SK-N-SH (cell line): Measurements from ENCODE around the gene PPP1R16B. TPM values are rescaled to one million over a fixed set of nuclear protein-coding genes. Genes with fewer than 3 reads are reported as not detected.

Source experiments
- CTCF ChIA-PET: fragments of 300-600, 350-600 bp; formaldehyde crosslinking; extraction: SDS; loops from one replicate; lab custom pipeline; 2021; lab: Yijun Ruan, JAX
- POLR2A ChIA-PET: fragments of 350-600 bp; sonication (Branson Sonifier 250); formaldehyde crosslinking; extraction: SDS; loops from one replicate; lab custom pipeline; 2020; ENCODE audit warnings: antibody characterized with exemption, inconsistent platforms; lab: Yijun Ruan, JAX
- DNase-seq: peaks from one replicate; pipeline ENCODE4 v3.0.0; 2012
- H2AFZ ChIP-seq: fragments of 200-600 bp; sonication (generic); 2 replicates; pipeline ENCODE4 v1.8.1; 2016; ENCODE audit warnings: antibody characterized with exemption, mild to moderate bottlenecking, low read depth
- H3F3A ChIP-seq: fragments of 200-600 bp; sonication (generic); replicated peaks from 2 replicates; pipeline ENCODE3; 2016; ENCODE audit warnings: antibody characterized with exemption, mild to moderate bottlenecking; ENCODE audit not compliant: insufficient read depth
- H3K27ac ChIP-seq, 2 experiments: fragments of 200-500 bp in 1 of 2; fragments of 200-600 bp in 1 of 2; sonication (Bioruptor generic) in 1 of 2; sonication (generic), shearing (Covaris generic) in 1 of 2; 2 replicates each; pipeline versions ENCODE4 v1.5.1 to v1.6.1; 2014 to 2016; ENCODE audit warnings: low read depth in 2 of 2, inconsistent platforms in 1 of 2, low read length in 1 of 2, mild to moderate bottlenecking in 1 of 2, mixed read lengths in 1 of 2
- H3K27me3 ChIP-seq: fragments of 200-600 bp; sonication (generic), shearing (Covaris generic); 2 replicates; pipeline ENCODE4 v1.6.1; 2016; ENCODE audit warnings: mixed run types; ENCODE audit not compliant: insufficient read depth
- H3K36me3 ChIP-seq, 2 experiments: fragments of 200-500 bp in 1 of 2; fragments of 200-600 bp in 1 of 2; sonication (Bioruptor generic) in 1 of 2; sonication (generic) in 1 of 2; replicated peaks in 1 of 2; 2 replicates each; pipeline versions ENCODE3 to v1.5.1; 2014 to 2016; ENCODE audit warnings: low read length in 1 of 2, mild to moderate bottlenecking in 1 of 2; ENCODE audit not compliant: insufficient read depth in 2 of 2, control insufficient read depth in 1 of 2
- H3K4me1 ChIP-seq, 2 experiments: fragments of 200-500 bp in 1 of 2; fragments of 200-600 bp in 1 of 2; sonication (Bioruptor generic) in 1 of 2; sonication (generic), shearing (Covaris generic) in 1 of 2; 2 replicates each; pipeline versions ENCODE4 v1.5.1 to v1.6.1; 2014 to 2016; ENCODE audit warnings: low read depth in 1 of 2, low read length in 1 of 2, mixed run types in 1 of 2; ENCODE audit not compliant: insufficient read depth in 2 of 2, control insufficient read depth in 1 of 2
- H3K4me2 ChIP-seq: fragments of 200-600 bp; sonication (generic), shearing (Covaris generic); 2 replicates; pipeline ENCODE4 v1.6.1; 2017; ENCODE audit warnings: mixed run types
- H3K4me3 ChIP-seq, 2 experiments: fragments of 200-500 bp in 1 of 2; fragments of 200-600 bp in 1 of 2; sonication (Bioruptor generic) in 1 of 2; sonication (generic), shearing (Covaris generic) in 1 of 2; 2 replicates each; pipeline versions ENCODE4 v1.5.1 to v1.8.1; 2014 to 2016; ENCODE audit warnings: low read depth in 2 of 2, inconsistent platforms in 1 of 2, low read length in 1 of 2, mild to moderate bottlenecking in 1 of 2, mixed read lengths in 1 of 2, moderate library complexity in 1 of 2
- H3K79me2 ChIP-seq: fragments of 200-600 bp; sonication (generic); 2 replicates; pipeline ENCODE4 v1.8.1; 2017; ENCODE audit warnings: mild to moderate bottlenecking; ENCODE audit not compliant: insufficient read depth
- H3K9ac ChIP-seq: fragments of 200-600 bp; sonication (generic); 2 replicates; pipeline ENCODE4 v1.6.1; 2017; ENCODE audit warnings: mixed run types
- H3K9me2 ChIP-seq: fragments of 200-600 bp; sonication (generic); 2 replicates; pipeline ENCODE4 v1.6.1; 2017; ENCODE audit warnings: mixed run types
- H3K9me3 ChIP-seq: fragments of 200-600 bp; sonication (generic); 2 replicates; pipeline ENCODE4 v1.6.1; 2017; ENCODE audit warnings: mixed run types, mild to moderate bottlenecking, moderate library complexity
- H4K20me1 ChIP-seq: fragments of 200-600 bp; sonication (generic); 2 replicates; pipeline ENCODE4 v1.6.1; 2017; ENCODE audit warnings: mild to moderate bottlenecking, mixed run types; ENCODE audit not compliant: insufficient read depth
- CHD2 ChIP-seq: fragments of 150-350 bp; IDR thresholded peaks from 2 replicates; pipeline ENCODE4 v1.6.1; 2018; ENCODE audit warnings: low read length; ENCODE audit not compliant: partially characterized antibody
- CTCF ChIP-seq: fragments of 200-600 bp; sonication (generic); IDR thresholded peaks from 2 replicates; pipeline ENCODE4 v1.6.1; 2017; ENCODE audit warnings: antibody characterized with exemption, mild to moderate bottlenecking, moderate library complexity
- ELF1 ChIP-seq: IDR thresholded peaks from 2 replicates; pipeline ENCODE4 v1.4.0; 2012
- EZH2phosphoT487 ChIP-seq: fragments of 200-600 bp; sonication (generic); IDR thresholded peaks from 2 replicates; pipeline ENCODE4 v1.6.1; 2017; ENCODE audit warnings: low read depth, mixed run types, mild to moderate bottlenecking, antibody characterized with exemption, moderate library complexity, borderline replicate concordance
- FOSL2 ChIP-seq: IDR thresholded peaks from 2 replicates; pipeline ENCODE4 v1.4.0; 2012; ENCODE audit warnings: low read depth, mild to moderate bottlenecking, moderate library complexity, borderline replicate concordance
- FOXJ3 ChIP-seq: sonication (generic); formaldehyde crosslinking; IDR thresholded peaks from 2 replicates; pipeline ENCODE4 v1.5.1; 2020; ENCODE audit warnings: mild to moderate bottlenecking, missing genetic modification reagents
- GATA2 ChIP-seq: sonication (generic); formaldehyde crosslinking; IDR thresholded peaks from 2 replicates; pipeline ENCODE4 v1.5.0; 2020; ENCODE audit warnings: mild to moderate bottlenecking, missing genetic modification reagents
- MAX ChIP-seq: IDR thresholded peaks from 2 replicates; pipeline ENCODE4 v1.4.0; 2012; ENCODE audit warnings: low read depth
- MXI1 ChIP-seq: IDR thresholded peaks from 2 replicates; pipeline ENCODE4 v1.6.1; 2012; ENCODE audit warnings: mild to moderate bottlenecking, low read depth, low read length, improper control_type of control experiment
- NFIC ChIP-seq: IDR thresholded peaks from 2 replicates; pipeline ENCODE4 v1.4.0; 2012; ENCODE audit warnings: borderline replicate concordance
- RCOR1 ChIP-seq: fragments of 150-350 bp; IDR thresholded peaks from 2 replicates; pipeline ENCODE4 v1.6.1; 2017; ENCODE audit warnings: antibody characterized with exemption, low read length
- TCF12 ChIP-seq: IDR thresholded peaks from 2 replicates; pipeline ENCODE4 v1.4.0; 2012
- USF2 ChIP-seq: fragments of 150-350 bp; IDR thresholded peaks from 2 replicates; pipeline ENCODE4 v1.6.1; 2017; ENCODE audit warnings: antibody characterized with exemption, low read length, low read depth, borderline replicate concordance
- WGBS: methylation state at CpG from one replicate; pipeline ENCODE4 v1.1.6; 2017; ENCODE audit warnings: low lambda C conversion rate; 5-methylcytosine and 5-hydroxymethylcytosine counted together
- polyA plus RNA-seq, 3 experiments: library from polyadenylated mRNA; depleted of rRNA; stranded (reverse); fragments of >200 nt; gene quantifications; 2 replicates each; pipeline ENCODE4 v1.2.3, GENCODE V29; 2012

The PPP1R16B gene
- polyA plus RNA-seq, 1 of the 3 experiments (the other 2 are of a cell fraction): 0.28 TPM

GRCh38 chr20:38836991-38837390 is 31.5 kb downstream of the PPP1R16B start (continued):
- TF ChIP-seq CTCF: no peak

GRCh38 chr20:38838326-38838725 is 32.8 kb downstream of the PPP1R16B start:
- H3K27ac ChIP-seq: no peak overlapping the region; a peak in 1 of 4 replicates
- no peaks in the 10 kb centered on the region for H3K79me2 ChIP-seq
- H3F3A ChIP-seq: no peaks in the 10 kb centered on the region
- no peak overlapping the region for H2AFZ ChIP-seq
- DNase-seq: no peak
- WGBS: 56% methylated on average over 8 of the region's 8 CpGs
- H3K9ac ChIP-seq: no peak overlapping the region
- no peaks in the 10 kb centered on the region for H3K36me3 ChIP-seq
- no peak overlapping the region for H3K4me2 ChIP-seq
- H4K20me1 ChIP-seq: no peaks in the 10 kb centered on the region
- H3K27me3 ChIP-seq: peaks cover 10% of the 10 kb centered on the region; the same call in 1 of the 2 replicates
- peaks cover 0 to 5% of the 10 kb centered on the region in 2 experiments; a peak in 2 of 4 replicates for H3K4me1 ChIP-seq
- ChIA-PET CTCF (interaction anchor here (1.6 to 1.7 kb wide), 2 partner anchors 17 to 30 kb away, joined by 3 to 4 read pairs; no protein-coding TSS in a partner anchor), POLR2A (no interaction called here)
- no peaks in the 10 kb centered on the region for H3K9me2 ChIP-seq
- no peak overlapping the region for H3K4me3 ChIP-seq
- TF ChIP-seq FOSL2: no peak
- no peaks in the 10 kb centered on the region for H3K9me3 ChIP-seq

- ChIA-PET CTCF (interaction anchor here (1.6 to 1.7 kb wide), 3 partner anchors 13 to 31 kb away, joined by 3 to 4 read pairs (median 3); no protein-coding TSS in a partner anchor), POLR2A (no interaction called here)
- Histone ChIP-seq H3K36me3 (no peaks in the 10 kb centered on the region), H3F3A (no peaks in the 10 kb centered on the region), H3K9ac (no peak overlapping the region), H3K4me3 (no peak overlapping the region), H3K79me2 (no peaks in the 10 kb centered on the region), H3K4me2 (no peak overlapping the region), H3K9me3 (no peaks in the 10 kb centered on the region), H3K4me1 (peaks cover 0 to 5% of the 10 kb centered on the region in 2 experiments; a peak in 1 of 4 replicates), H3K9me2 (no peaks in the 10 kb centered on the region), H3K27ac (no peak overlapping the region; a peak in 1 of 4 replicates), H3K27me3 (peaks cover 10% of the 10 kb centered on the region; the same call in 1 of the 2 replicates), H2AFZ (no peak overlapping the region), H4K20me1 (no peaks in the 10 kb centered on the region)
- TF ChIP-seq USF2: no peak
- no peak for TF ChIP-seq NFIC
- TF ChIP-seq GATA2 (CRISPR knock-in tag): no peak
- no peak for TF ChIP-seq FOXJ3 (CRISPR knock-in tag)
- no peak for TF ChIP-seq MXI1
- no peak for TF ChIP-seq MAX
- TF ChIP-seq TCF12: no peak
- no peak for TF ChIP-seq CHD2
- TF ChIP-seq ELF1: no peak
- TF ChIP-seq RCOR1: no peak
- TF ChIP-seq EZH2phosphoT487: no peak
- 40% methylated on average over 4 of the region's 4 CpGs for WGBS
- DNase-seq: no peak
These were observed 34.1 kb downstream of the PPP1R16B start for GRCh38 chr20:38839563-38839962.
